ENCODE measurements around the gene SIM2.

The SIM2 gene

GRCh38 chr21:36719614-36720013 lies 20.7 kb downstream of the SIM2 start:
- DNase-seq: no peak
- TF ChIP-seq CTCF (IDR thresholded peaks at IDR 0.05; ENCODE audit: low read depth, low read length, missing control alignments): no peak
- peaks cover 15% of the 10 kb centered on the region for H3K27me3 ChIP-seq (replicated peaks)
- in situ Hi-C loops (cut with HindIII; ENCODE audit: low pct_ligation_motif_present, low sequenced_read_pairs): no loop called here
- no peak overlapping the region for H3K27ac ChIP-seq
- H3K36me3 ChIP-seq (replicated peaks): no peaks in the 10 kb centered on the region
- no peak overlapping the region for H3K4me3 ChIP-seq (ENCODE audit: low read depth, low read length)

GRCh38 chr21:36721817-36722216 lies 22.9 kb downstream of the SIM2 start:
- no peaks in the 10 kb centered on the region for H3K36me3 ChIP-seq (replicated peaks)
- DNase-seq: no peak
- H3K27ac ChIP-seq: no peak overlapping the region
- TF ChIP-seq CTCF (IDR thresholded peaks at IDR 0.05; ENCODE audit: low read depth, low read length, missing control alignments): no peak
- in situ Hi-C loops (cut with HindIII; ENCODE audit: low pct_ligation_motif_present, low sequenced_read_pairs): no loop called here
- H3K4me3 ChIP-seq (ENCODE audit: low read depth, low read length): no peak overlapping the region
- peaks cover 3% of the 10 kb centered on the region for H3K27me3 ChIP-seq (replicated peaks)

- DNase-seq: no peak
- no peaks in the 10 kb centered on the region for H3K36me3 ChIP-seq (replicated peaks)
- H3K27me3 ChIP-seq (replicated peaks): peaks cover 3% of the 10 kb centered on the region
- no peak for TF ChIP-seq CTCF (IDR thresholded peaks at IDR 0.05; ENCODE audit: low read depth, low read length, missing control alignments)
- no peak overlapping the region for H3K27ac ChIP-seq
- in situ Hi-C loops (cut with HindIII; ENCODE audit: low pct_ligation_motif_present, low sequenced_read_pairs): no loop called here
- H3K4me3 ChIP-seq (ENCODE audit: low read depth, low read length): no peak overlapping the region
These were observed 23.8 kb downstream of the SIM2 start for GRCh38 chr21:36722370-36723368.

- no peak for TF ChIP-seq CTCF (IDR thresholded peaks at IDR 0.05; ENCODE audit: low read depth, low read length, missing control alignments)
- Histone ChIP-seq H3K36me3 (replicated peaks) (no peaks in the 10 kb centered on the region), H3K27me3 (replicated peaks) (peaks cover 3% of the 10 kb centered on the region), H3K4me3 (ENCODE audit: low read depth, low read length) (no peak overlapping the region), H3K27ac (no peak overlapping the region)
- in situ Hi-C loops (cut with HindIII; ENCODE audit: low pct_ligation_motif_present, low sequenced_read_pairs): no loop called here
- DNase-seq: no peak
These were observed 24.5 kb downstream of the SIM2 start for GRCh38 chr21:36723371-36723881.

GRCh38 chr21:36724660-36725059 lies 25.7 kb downstream of the SIM2 start:
- TF ChIP-seq CTCF (IDR thresholded peaks at IDR 0.05; ENCODE audit: low read depth, low read length, missing control alignments): no peak
- peaks cover 3% of the 10 kb centered on the region for H3K27me3 ChIP-seq (replicated peaks)
- no peak for DNase-seq
- in situ Hi-C loops (cut with HindIII; ENCODE audit: low pct_ligation_motif_present, low sequenced_read_pairs): no loop called here
- H3K36me3 ChIP-seq (replicated peaks): no peaks in the 10 kb centered on the region
- no peak overlapping the region for H3K4me3 ChIP-seq (ENCODE audit: low read depth, low read length)
- no peak overlapping the region for H3K27ac ChIP-seq

Measured in brain microvascular endothelial cell (primary cell).